Ureter (tissue), 1 donor: Measurements from ENCODE around the gene TOGARAM2. TPM values are rescaled to one million over a fixed set of nuclear protein-coding genes. Genes with fewer than 3 reads are reported as not detected.

Experiments used
- DNase-seq: peaks from one replicate; pipeline ENCODE4 v3.0.0-alpha.2; 2020; ENCODE audit warnings: low spot score
- total RNA-seq: library from RNA; stranded (reverse); gene quantifications from one replicate; pipeline ENCODE4 v1.2.4, GENCODE V29; 2023
- donor health status: DM: yes; HTN: yes; CAD: no.

The TOGARAM2 gene
- total RNA-seq = 0.31 TPM

DNA sequence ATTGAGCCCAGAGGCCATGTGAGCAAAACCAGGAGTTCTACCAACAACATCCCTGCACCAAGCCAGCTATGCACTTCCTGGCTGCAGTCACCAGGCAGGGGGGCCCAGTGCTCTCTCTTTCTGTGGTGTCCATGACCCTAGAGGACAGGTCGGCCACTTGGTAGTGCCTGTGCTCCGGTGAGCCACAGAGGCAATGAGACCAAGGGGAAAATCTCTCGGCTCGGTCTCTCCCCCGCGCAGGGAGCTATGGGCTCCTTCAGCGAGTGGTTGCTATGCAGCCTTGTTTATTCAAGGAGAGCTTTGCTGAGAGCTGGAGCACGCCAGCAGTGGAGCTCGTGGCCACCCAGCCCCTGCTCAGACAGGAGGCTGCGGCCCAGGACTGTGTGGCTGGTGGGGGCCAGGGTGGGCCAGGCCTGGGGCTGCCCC lies at the start of gene TOGARAM2:
TSS of gene TOGARAM2 (plus strand) at position 283 of the 426 bp plus-strand sequence. CDS start 13,537 bp downstream, outside the sequence.
- no peak for DNase-seq

DNA sequence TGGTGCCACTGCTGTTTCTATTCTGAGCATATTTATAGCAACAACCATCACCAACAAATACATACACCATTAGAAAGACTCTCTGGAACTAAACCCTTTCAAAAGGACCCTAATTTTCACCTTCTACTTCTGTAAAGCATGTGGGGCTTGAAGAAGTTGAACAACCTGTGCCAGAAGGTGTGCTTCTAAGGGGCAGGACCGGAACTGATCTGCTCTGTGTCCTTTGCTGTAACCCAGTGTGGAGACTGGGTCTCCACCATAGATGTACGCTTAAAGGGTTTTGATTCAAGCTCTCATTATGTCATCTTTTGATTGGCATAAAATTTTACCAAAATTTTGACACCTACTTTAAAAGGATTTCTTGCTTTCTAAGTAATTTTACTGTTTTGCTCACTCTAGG lies 46.3 kb upstream of the TOGARAM2 start:
- DNase-seq = no peak

GRCh38 chr2:28941008-28941407 lies 40.1 kb upstream of the TOGARAM2 start:
- DNase-seq = no peak

DNA sequence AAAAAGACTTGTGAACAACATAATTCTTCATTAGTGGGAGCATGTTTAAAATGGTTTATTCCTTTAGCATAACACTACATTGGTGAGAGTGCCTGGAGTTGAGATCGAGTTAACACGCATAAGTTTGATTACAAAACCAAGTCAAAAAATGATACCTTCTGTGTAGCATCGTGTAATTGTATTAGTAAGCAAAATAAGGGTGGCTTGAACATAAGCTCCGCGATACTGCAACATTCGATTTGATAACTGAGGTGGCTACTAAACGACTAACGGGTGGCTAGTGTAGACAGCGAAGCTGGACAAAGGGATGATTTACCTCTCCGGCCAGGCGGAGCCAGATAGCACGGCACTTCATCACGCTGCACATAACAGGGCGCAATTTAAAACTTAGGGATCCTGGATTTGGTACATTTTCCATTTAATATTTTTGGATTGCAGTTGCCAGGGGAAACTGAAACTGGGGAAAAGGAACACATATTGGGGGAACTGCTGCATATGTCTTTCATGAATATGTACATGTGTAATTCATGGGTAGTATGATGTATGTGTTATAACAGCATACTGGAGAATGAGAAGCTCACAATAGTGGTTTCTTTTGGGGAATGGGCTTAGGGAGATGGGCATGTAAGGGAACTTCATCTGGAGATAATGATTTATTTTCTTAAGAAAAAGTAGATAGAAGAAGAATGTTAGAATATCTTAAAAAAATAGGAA lies 36.4 kb upstream of the TOGARAM2 start:
- no peak for DNase-seq

DNA sequence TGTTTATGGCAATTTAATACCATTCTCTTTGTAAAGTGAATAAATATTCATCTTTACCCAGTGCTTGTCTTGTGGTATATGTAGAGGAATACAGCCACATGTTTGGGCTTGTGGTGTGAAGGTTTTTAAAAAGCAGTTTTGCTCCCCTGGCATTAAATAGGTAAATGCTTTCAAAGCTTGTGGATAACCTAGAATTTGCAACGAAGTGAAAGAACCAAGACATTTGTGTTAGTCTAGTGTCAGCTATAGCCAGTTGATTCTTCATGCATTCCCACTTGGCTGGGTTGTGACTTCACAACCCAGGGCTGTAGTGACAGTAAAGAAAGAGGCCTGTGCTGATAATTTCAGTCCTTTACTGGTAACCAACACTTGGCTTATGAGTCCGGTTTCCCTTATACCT lies 32.9 kb upstream of the TOGARAM2 start:
- DNase-seq = no peak

DNA sequence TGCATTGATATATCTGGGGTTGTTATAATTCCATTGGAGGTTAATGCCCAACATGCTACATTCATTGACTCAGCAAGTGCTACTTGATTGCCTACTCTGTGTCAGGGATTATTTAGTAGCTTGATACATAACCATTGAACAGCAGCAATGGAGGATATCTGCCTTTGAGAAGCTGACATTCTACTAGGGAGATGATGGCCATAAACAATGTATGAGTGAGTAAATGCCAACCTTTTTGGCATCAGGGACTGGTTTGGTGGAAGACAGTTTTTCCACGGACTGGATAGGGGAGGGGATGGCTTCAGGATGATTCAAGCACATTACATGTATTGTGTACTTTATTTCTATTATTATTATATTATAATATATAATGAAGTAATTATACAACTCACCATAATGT lies 31.9 kb upstream of the TOGARAM2 start:
- no peak for DNase-seq

GRCh38 chr2:28949617-28950305 lies 31.3 kb upstream of the TOGARAM2 start:
- no peak for DNase-seq

- no peak for DNase-seq
Observed at GRCh38 chr2:28950941-28951630, 30.0 kb upstream of the TOGARAM2 start.

DNA sequence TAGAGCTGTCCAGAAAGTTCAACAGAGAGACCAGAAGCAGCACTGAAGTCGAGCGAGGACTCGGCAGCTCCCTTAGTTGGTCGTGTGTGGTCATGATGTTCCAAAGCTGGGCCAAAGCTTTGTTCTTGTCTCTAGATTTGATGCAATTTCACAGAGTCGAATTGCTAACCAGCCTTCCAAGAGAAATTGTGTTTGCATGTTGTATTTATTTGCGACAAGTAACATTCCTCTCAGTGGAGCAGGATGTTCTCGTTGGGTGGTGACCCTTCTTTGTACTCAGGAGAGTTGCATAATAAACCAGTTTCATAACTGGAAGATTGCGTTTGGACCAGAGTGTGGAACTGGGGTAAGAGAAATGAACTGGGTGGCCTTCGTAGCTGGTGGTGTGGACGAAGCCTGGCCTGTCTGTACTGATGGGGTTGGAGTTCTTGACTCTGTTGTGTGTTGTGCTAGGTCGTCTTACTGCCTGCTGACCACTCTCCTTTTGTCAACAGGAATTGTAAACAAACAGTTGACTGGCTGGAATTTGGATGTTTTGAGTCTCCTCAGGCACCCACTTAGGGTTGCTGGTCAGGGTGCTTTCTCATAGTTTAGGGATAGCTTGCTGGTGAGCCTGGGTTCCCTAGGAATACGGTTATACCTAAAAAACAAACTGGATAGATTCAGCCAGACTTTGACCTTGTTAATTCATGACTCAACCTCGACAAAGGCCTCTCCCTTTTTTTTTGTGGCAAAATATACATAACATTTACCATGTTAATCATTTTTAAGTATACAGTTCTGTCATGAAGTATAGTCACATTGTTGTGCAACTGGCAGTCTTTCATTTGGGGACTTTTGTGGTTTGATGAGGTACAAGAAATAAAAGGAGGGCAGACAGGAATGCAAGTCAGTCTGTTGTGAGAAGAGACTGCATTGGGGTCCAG lies 28.9 kb upstream of the TOGARAM2 start:
- no peak for DNase-seq

GRCh38 chr2:28952836-28953211 lies 28.3 kb upstream of the TOGARAM2 start:
- DNase-seq = no peak

- DNase-seq = no peak
Observed at GRCh38 chr2:28955467-28955866, 25.6 kb upstream of the TOGARAM2 start.

GRCh38 chr2:28956415-28956826 lies 24.7 kb upstream of the TOGARAM2 start:
- no peak for DNase-seq

GRCh38 chr2:28956890-28957289 lies 24.2 kb upstream of the TOGARAM2 start:
- no peak for DNase-seq

DNA sequence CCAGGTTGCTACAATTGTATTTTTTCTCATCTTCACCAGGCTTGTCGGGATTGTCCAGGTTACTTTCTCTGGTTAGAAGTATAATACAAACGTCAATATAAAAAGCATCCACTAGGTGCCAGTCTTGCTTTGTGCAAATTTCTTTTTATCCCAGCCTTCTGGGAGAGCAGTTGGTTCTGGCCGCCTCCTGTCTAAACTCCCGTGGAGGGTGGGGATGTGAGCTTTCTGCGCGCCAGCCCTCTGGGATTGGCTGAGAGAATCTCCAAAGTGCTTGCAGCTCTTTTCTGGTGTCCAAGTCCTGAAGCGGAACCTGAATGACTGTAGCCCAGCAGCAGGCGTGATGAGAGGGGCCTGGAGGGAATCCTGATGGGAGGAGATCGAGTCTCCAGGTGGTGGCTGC lies 22.4 kb upstream of the TOGARAM2 start:
- peak; percentile 64 for DNase-seq

- DNase-seq = no peak
Observed at GRCh38 chr2:28960401-28960800, 20.7 kb upstream of the TOGARAM2 start.

- no peak for DNase-seq
Observed at GRCh38 chr2:28962505-28962904, 18.6 kb upstream of the TOGARAM2 start.

- DNase-seq = no peak
Observed at GRCh38 chr2:28970464-28971160, 10.5 kb upstream of the TOGARAM2 start.

DNA sequence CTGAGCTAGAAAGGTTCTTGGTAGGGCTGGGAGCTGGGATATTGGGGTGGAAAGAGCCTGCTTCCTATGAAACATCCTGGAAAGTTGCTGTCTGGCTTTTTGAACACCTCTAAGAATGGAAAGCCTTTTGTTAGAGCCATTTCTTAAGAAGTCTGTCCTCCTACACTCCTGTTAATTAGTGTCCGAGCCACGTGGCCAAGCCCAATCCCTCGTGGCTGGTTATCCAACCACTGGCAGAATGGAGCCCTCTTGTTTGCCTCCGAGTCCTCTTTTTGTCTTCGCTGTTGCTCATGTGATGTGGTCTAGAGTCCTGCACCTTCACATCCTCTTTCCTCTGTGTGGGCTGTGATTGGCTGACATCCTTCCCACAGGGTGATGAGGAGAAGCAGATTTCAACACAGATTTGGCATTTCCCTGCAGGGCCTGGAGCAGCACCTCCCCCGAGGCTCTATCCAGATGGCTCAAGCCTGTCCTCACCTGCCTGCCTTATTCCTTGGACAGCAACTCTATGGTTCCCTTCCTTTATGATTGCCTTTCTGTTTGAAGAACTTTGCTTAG lies 8.2 kb upstream of the TOGARAM2 start:
- DNase-seq = no peak

GRCh38 chr2:28974252-28974651 lies 6.8 kb upstream of the TOGARAM2 start:
- no peak for DNase-seq

- DNase-seq = no peak
Observed at GRCh38 chr2:28975671-28976070, 5.4 kb upstream of the TOGARAM2 start.

GRCh38 chr2:28976584-28976983 lies 4.5 kb upstream of the TOGARAM2 start:
- no peak for DNase-seq
